Stimulated activated CD4-positive, alpha-beta T cell treated with anti-CD3 and anti-CD28 coated beads, TNF-alpha, amount 100 ng/mL, for 4 hours (primary cell): Measurements from ENCODE around the gene SCN2A.
A peak's percentile ranks its signal among the peaks of the same experiment; 100 is the strongest.
"Not testable (repeated sequence)": the region's sequence is repeated elsewhere in the genome, so short reads cannot be mapped to it uniquely, and the experiment has no call there.

Experiments used
- DNase-seq, 3 experiments: peaks; one replicate each; pipeline ENCODE4 v3.0.0-alpha.2; 2020; ENCODE audit warnings: low read depth in 3 of 3

Gene SCN2A

GRCh38 chr2:165251366-165251765 lies 12.2 kb downstream of the SCN2A start:
- DNase-seq = no peak

- DNase-seq = no peak
These were observed 14.0 kb downstream of the SCN2A start for GRCh38 chr2:165253178-165253577.

- no peak for DNase-seq
These were observed 17.4 kb downstream of the SCN2A start for GRCh38 chr2:165256618-165257017.

GRCh38 chr2:165260347-165260746 lies 21.1 kb downstream of the SCN2A start:
- DNase-seq = not testable (repeated sequence)

GRCh38 chr2:165268754-165269153 lies 29.5 kb downstream of the SCN2A start:
- DNase-seq = no peak

GRCh38 chr2:165273176-165273575 lies 34.0 kb downstream of the SCN2A start:
- no peak for DNase-seq

- DNase-seq = no peak
These were observed 35.5 kb downstream of the SCN2A start for GRCh38 chr2:165274698-165275097.

GRCh38 chr2:165275932-165276331 lies 36.7 kb downstream of the SCN2A start:
- DNase-seq = no peak

GRCh38 chr2:165277295-165277694 lies 38.1 kb downstream of the SCN2A start:
- DNase-seq = no peak

- no peak for DNase-seq
These were observed 38.8 kb downstream of the SCN2A start for GRCh38 chr2:165277860-165278656.

GRCh38 chr2:165280356-165280755 lies 41.1 kb downstream of the SCN2A start:
- no peak for DNase-seq

GRCh38 chr2:165281387-165281786 lies 42.2 kb downstream of the SCN2A start:
- DNase-seq = no peak

- no peak for DNase-seq
These were observed 44.1 kb downstream of the SCN2A start for GRCh38 chr2:165283342-165283741.

- DNase-seq = no peak
These were observed 48.0 kb downstream of the SCN2A start for GRCh38 chr2:165287094-165287778.

- DNase-seq = no peak
These were observed 49.9 kb downstream of the SCN2A start for GRCh38 chr2:165289069-165289468.

- DNase-seq = peak in 1 of 3 experiments; percentile 5
These were observed 54.5 kb downstream of the SCN2A start for GRCh38 chr2:165293440-165294420.

- DNase-seq = no peak
These were observed 55.7 kb downstream of the SCN2A start for GRCh38 chr2:165294912-165295311.

GRCh38 chr2:165295643-165296042 lies 56.4 kb downstream of the SCN2A start:
- no peak for DNase-seq

- DNase-seq = no peak
These were observed 66.3 kb downstream of the SCN2A start for GRCh38 chr2:165305391-165306096.

- no peak for DNase-seq
These were observed 68.1 kb downstream of the SCN2A start for GRCh38 chr2:165307317-165307716.

- no peak for DNase-seq
These were observed 72.7 kb downstream of the SCN2A start for GRCh38 chr2:165311949-165312348.
